ENCODE measurements around the gene CHRM3. TPM values are rescaled to one million over a fixed set of nuclear protein-coding genes. Genes with fewer than 3 reads are reported as not detected.

Gene CHRM3
- total RNA-seq, 1 donor from 2014 or later: 2.0 TPM

GRCh38 chr1:239417221-239417620 lies 30.9 kb downstream of the CHRM3 start:
- no peak for DNase-seq

- DNase-seq: no peak
Measured at GRCh38 chr1:239417986-239418640, 31.7 kb downstream of the CHRM3 start.

- no peak for DNase-seq
Measured at GRCh38 chr1:239418681-239419080, 32.3 kb downstream of the CHRM3 start.

- DNase-seq: no peak
Measured at GRCh38 chr1:239421811-239422210, 35.4 kb downstream of the CHRM3 start.

GRCh38 chr1:239422818-239423217 lies 36.5 kb downstream of the CHRM3 start:
- no peak for DNase-seq

- DNase-seq: no peak
Measured at GRCh38 chr1:239426821-239427475, 40.6 kb downstream of the CHRM3 start.

- DNase-seq: no peak
Measured at GRCh38 chr1:239427712-239428111, 41.3 kb downstream of the CHRM3 start.

- no peak for DNase-seq
Measured at GRCh38 chr1:239428120-239428710, 41.8 kb downstream of the CHRM3 start.

- DNase-seq: no peak
Measured at GRCh38 chr1:239429163-239429562, 42.8 kb downstream of the CHRM3 start.

- no peak for DNase-seq
Measured at GRCh38 chr1:239432255-239432654, 45.9 kb downstream of the CHRM3 start.

- no peak for DNase-seq
Measured at GRCh38 chr1:239434181-239434580, 47.8 kb downstream of the CHRM3 start.

Data from skin of body (tissue), 2 donors.